ENCODE results near the gene LMBR1L.

Gene LMBR1L

GRCh38 chr12:49051373-49051764, 59.3 kb downstream of the LMBR1L start:
- DNase-seq, result no peak

- no peak for DNase-seq
Observed at GRCh38 chr12:49050507-49051372, 59.9 kb downstream of the LMBR1L start.

DNA sequence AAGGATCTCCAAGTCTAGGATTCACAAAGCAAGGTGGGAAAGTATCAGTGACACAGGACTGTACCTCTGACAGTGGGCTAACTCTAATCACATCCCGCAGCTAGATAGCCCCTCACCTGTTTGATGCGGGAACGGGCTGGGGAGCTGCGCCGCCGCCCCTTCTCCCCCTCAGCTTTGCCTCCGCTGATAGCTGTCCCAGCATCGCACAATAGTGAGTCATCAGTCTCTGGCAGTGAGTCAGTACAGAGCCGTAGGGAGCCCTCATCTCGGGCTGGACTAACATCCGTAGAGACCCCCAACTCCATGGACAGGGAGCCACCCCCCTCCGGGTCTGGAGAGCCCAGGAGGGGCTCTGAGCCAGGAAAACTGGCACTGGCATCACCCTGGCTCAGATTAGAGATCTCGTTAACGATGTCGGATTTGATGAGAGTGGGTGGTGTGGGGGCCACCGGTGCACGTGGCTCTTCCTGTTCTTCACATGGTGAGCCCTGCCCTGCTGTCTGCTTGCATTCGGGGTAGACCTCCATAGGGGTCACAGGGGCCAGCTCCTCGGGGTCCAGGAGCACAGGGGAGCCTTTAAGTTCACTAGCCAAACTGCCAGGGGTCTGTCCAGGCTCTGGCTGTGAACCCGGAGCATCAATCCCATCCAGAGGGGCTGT, 61.0 kb downstream of the LMBR1L start:
- no peak for DNase-seq

DNA sequence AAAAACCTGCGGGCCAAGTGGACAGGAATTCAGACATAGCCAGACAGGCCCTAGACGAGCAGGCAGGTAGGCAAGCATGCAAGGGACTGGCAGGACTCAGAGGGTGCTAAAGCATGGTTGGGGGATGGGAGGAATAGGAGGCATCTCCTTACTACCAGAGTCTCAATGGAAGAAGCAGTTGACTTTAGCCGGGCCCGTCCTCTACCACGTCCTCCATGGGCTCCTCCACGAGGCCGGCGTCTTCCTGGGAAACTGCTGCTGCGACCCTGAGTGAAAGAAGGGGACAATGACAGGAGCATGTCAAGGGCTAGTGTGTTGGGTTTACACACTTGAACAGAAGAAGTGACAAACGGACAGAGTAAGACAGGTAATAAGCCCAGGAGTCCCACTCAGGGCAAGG, 61.7 kb downstream of the LMBR1L start:
- no peak for DNase-seq
